GM12891 (cell line): ENCODE measurements around the gene AGTPBP1.
A peak's percentile ranks its signal among the peaks of the same experiment; 100 is the strongest.

ENCODE experiments used
- POLR2A ChIP-seq: IDR thresholded peaks from 2 replicates; pipeline ENCODE4 v1.6.1; 2011; ENCODE audit warnings: low read depth, low read length, control low read depth
- POLR2AphosphoS5 ChIP-seq: IDR thresholded peaks from 2 replicates; pipeline ENCODE4 v1.6.1; 2011; ENCODE audit warnings: low read depth, low read length, control low read depth
- SPI1 ChIP-seq: IDR thresholded peaks from 2 replicates; pipeline ENCODE4 v1.6.1; 2011; ENCODE audit warnings: low read depth, low read length, control low read depth
- TAF1 ChIP-seq: IDR thresholded peaks from 2 replicates; pipeline ENCODE4 v1.6.1; 2011; ENCODE audit warnings: low read depth, low read length, control low read depth

- TF ChIP-seq TAF1 (no peak), POLR2A (no peak), POLR2AphosphoS5 (no peak), SPI1 (peak; percentile 45)
Measured at GRCh38 chr9:85702726-85703289, 38.9 kb downstream of the AGTPBP1 start.
